HepG2 (cell line): ENCODE data around the gene TMEM223. TPM values are rescaled to one million over a fixed set of nuclear protein-coding genes. Genes with fewer than 3 reads are reported as not detected.

ENCODE experiments used
- ARHGAP35 ChIP-seq: sonication (generic); formaldehyde crosslinking; IDR thresholded peaks from 2 replicates; pipeline ENCODE4 v1.9.0; 2022; ENCODE audit warnings: mild to moderate bottlenecking, inconsistent platforms, moderate library complexity, missing genetic modification reagents, borderline replicate concordance
- DPF2 ChIP-seq: sonication (generic); formaldehyde crosslinking; IDR thresholded peaks from 2 replicates; pipeline ENCODE4 v1.4.0; 2020; ENCODE audit warnings: mild to moderate bottlenecking, low read depth, missing genetic modification reagents, borderline replicate concordance
- GABPB1 ChIP-seq: IDR thresholded peaks from 2 replicates; pipeline ENCODE4 v1.6.1; 2016; ENCODE audit warnings: mild to moderate bottlenecking, missing genetic modification reagents, moderate library complexity, missing compliant biosample characterization
- JUND ChIP-seq: sonication (generic); formaldehyde crosslinking; IDR thresholded peaks from 2 replicates; pipeline ENCODE4 v1.8.0; 2022; ENCODE audit warnings: mild to moderate bottlenecking, missing genetic modification reagents
- KIAA2018 ChIP-seq: sonication (generic); formaldehyde crosslinking; IDR thresholded peaks from 2 replicates; pipeline ENCODE4 v1.5.0; 2020; ENCODE audit warnings: mild to moderate bottlenecking, missing genetic modification reagents, borderline replicate concordance
- MXD3 ChIP-seq: IDR thresholded peaks from 2 replicates; pipeline ENCODE4 v1.6.1; 2016; ENCODE audit warnings: mild to moderate bottlenecking, missing biosample characterization, missing genetic modification reagents
- MXD4 ChIP-seq: IDR thresholded peaks from 2 replicates; pipeline ENCODE4 v1.6.1; 2016; ENCODE audit warnings: mild to moderate bottlenecking, missing biosample characterization, missing genetic modification reagents
- RXRB ChIP-seq: IDR thresholded peaks from 2 replicates; pipeline ENCODE4 v1.6.1; 2016; ENCODE audit warnings: borderline replicate concordance, missing genetic modification reagents, missing compliant biosample characterization
- TBX2 ChIP-seq: sonication (generic); formaldehyde crosslinking; IDR thresholded peaks from 2 replicates; pipeline ENCODE4 v1.5.0; 2020; ENCODE audit warnings: missing genetic modification reagents, mild to moderate bottlenecking, borderline replicate concordance
- TERF1 ChIP-seq: sonication (generic); formaldehyde crosslinking; IDR thresholded peaks from 2 replicates; pipeline ENCODE4 v1.8.0; 2022; ENCODE audit warnings: mild to moderate bottlenecking, missing genetic modification reagents, moderate library complexity
- ZNF354B ChIP-seq: sonication (generic); formaldehyde crosslinking; IDR thresholded peaks from 2 replicates; pipeline ENCODE4 v1.8.0; 2022; ENCODE audit warnings: mild to moderate bottlenecking, missing genetic modification reagents
- ZNF496 ChIP-seq: sonication (generic); formaldehyde crosslinking; IDR thresholded peaks from 2 replicates; pipeline ENCODE4 v1.8.1; 2023; ENCODE audit warnings: mild to moderate bottlenecking, moderate library complexity, missing genetic modification reagents; ENCODE audit not compliant: insufficient replicate concordance
- ZNF574 ChIP-seq: sonication (generic); formaldehyde crosslinking; IDR thresholded peaks from 2 replicates; pipeline ENCODE4 v1.4.0; 2020; ENCODE audit warnings: missing genetic modification reagents
- polyA plus RNA-seq, 8 experiments: library from polyadenylated mRNA; depleted of rRNA in 3 of 8; stranded (reverse) in 7 of 8; unstranded in 1 of 8; fragments of >200 nt; fragmentation: Illumina TruSeq in 4 of 8; extraction: Trizol in 4 of 8; gene quantifications; 2 replicates each; pipeline versions ENCODE4 v1.2.1 to v1.2.3, GENCODE V29; 2011 to 2016; ENCODE audit warnings: low read depth in 4 of 8, missing spikeins in 1 of 8, mixed read lengths in 1 of 8; ENCODE audit not compliant: insufficient read depth in 1 of 8
- total RNA-seq, 5 experiments: library from RNA; depleted of rRNA; stranded (reverse); fragments of >200 nt; fragmentation: Illumina TruSeq; extraction: Trizol; gene quantifications; 2 replicates each; pipeline ENCODE4 v1.2.3, GENCODE V29; 2016; ENCODE audit warnings: low read depth in 1 of 5

TMEM223 gene
- total and polyA plus RNA-seq, 2 of the 13 experiments (the other 11 are each of a cell fraction or from before 2014, with no cell fraction given): 19.5 to 24.9 TPM

GRCh38 chr11:62805076-62805892 lies 13.5 kb upstream of the TMEM223 start, which contains the start of gene NXF1 (continued):
- TF ChIP-seq MXD4 (CRISPR knock-in tag) (peak; percentile 76), ARHGAP35 (CRISPR knock-in tag) (peak; percentile 78; the same call in 1 of the 2 replicates), ZNF354B (CRISPR knock-in tag) (no peak), MXD3 (CRISPR knock-in tag) (peak; percentile 90), DPF2 (CRISPR knock-in tag) (no peak), TERF1 (no peak), TBX2 (CRISPR knock-in tag) (peak; percentile 83), RXRB (peak; percentile 68), GABPB1 (peak; percentile 85), JUND (CRISPR knock-in tag) (no peak), ZNF574 (peak; percentile 91), KIAA2018 (CRISPR knock-in tag) (peak; percentile 69; the same call in 1 of the 2 replicates), ZNF496 (CRISPR knock-in tag) (no peak)
